H9 (cell line): Measurements from ENCODE around the gene PKN1. TPM values are rescaled to one million over a fixed set of nuclear protein-coding genes. Genes with fewer than 3 reads are reported as not detected.
A peak's percentile ranks its signal among the peaks of the same experiment; 100 is the strongest.

Source experiments
- DNase-seq: peaks from one replicate; pipeline ENCODE4 v3.0.0-alpha.2; 2017
- H2AFZ ChIP-seq: one replicate; pipeline ENCODE4 v1.6.1; 2013; ENCODE audit warnings: mild to moderate bottlenecking, low read length, control low read depth, moderate library complexity
- H2AK5ac ChIP-seq: 2 replicates; pipeline ENCODE4 v1.6.1; 2013; ENCODE audit warnings: low read length, control low read depth, mixed read lengths; ENCODE audit not compliant: insufficient read length
- H2BK120ac ChIP-seq: one replicate; pipeline ENCODE4 v1.6.1; 2013; ENCODE audit warnings: low read depth, mild to moderate bottlenecking, low read length, control low read depth, inconsistent platforms; ENCODE audit not compliant: poor library complexity, severe bottlenecking
- H2BK12ac ChIP-seq: 2 replicates; pipeline ENCODE4 v1.6.1; 2013; ENCODE audit warnings: low read length, control low read depth, mixed read lengths, low read depth; ENCODE audit not compliant: insufficient read length
- H2BK15ac ChIP-seq: 2 replicates; pipeline ENCODE4 v1.6.1; 2013; ENCODE audit warnings: low read depth, low read length, control low read depth
- H2BK20ac ChIP-seq: one replicate; pipeline ENCODE4 v1.6.1; 2013; ENCODE audit warnings: low read depth, mild to moderate bottlenecking, low read length, control low read depth, inconsistent platforms; ENCODE audit not compliant: poor library complexity, severe bottlenecking
- H2BK5ac ChIP-seq: 2 replicates; pipeline ENCODE4 v1.6.1; 2013; ENCODE audit warnings: low read length, control low read depth, mixed read lengths; ENCODE audit not compliant: insufficient read length
- H3K14ac ChIP-seq: 2 replicates; pipeline ENCODE4 v1.6.1; 2013; ENCODE audit warnings: low read length, control low read depth; ENCODE audit not compliant: insufficient read depth
- H3K18ac ChIP-seq: 2 replicates; pipeline ENCODE4 v1.6.1; 2013; ENCODE audit warnings: low read depth, mild to moderate bottlenecking, mixed read lengths, low read length, control low read depth; ENCODE audit not compliant: insufficient read length
- H3K23ac ChIP-seq: 2 replicates; pipeline ENCODE4 v1.6.1; 2013; ENCODE audit warnings: low read length, control low read depth, mixed read lengths, low read depth; ENCODE audit not compliant: insufficient read length
- H3K23me2 ChIP-seq: 2 replicates; pipeline ENCODE4 v1.6.1; 2013; ENCODE audit warnings: low read depth, mild to moderate bottlenecking, mixed read lengths, low read length, control low read depth; ENCODE audit not compliant: insufficient read length, poor library complexity, severe bottlenecking
- H3K27ac ChIP-seq: 2 replicates; pipeline ENCODE4 v1.5.1; 2013; ENCODE audit warnings: low read length, control low read depth, mixed read lengths, low read depth; ENCODE audit not compliant: insufficient read length
- H3K27me3 ChIP-seq: 2 replicates; pipeline ENCODE4 v1.6.1; 2013; ENCODE audit warnings: low read length, control low read depth, inconsistent platforms; ENCODE audit not compliant: insufficient read depth
- H3K4ac ChIP-seq: 2 replicates; pipeline ENCODE4 v1.6.1; 2013; ENCODE audit warnings: low read depth, mild to moderate bottlenecking, control low read depth, inconsistent platforms, low read length, moderate library complexity
- H3K4me1 ChIP-seq: 2 replicates; pipeline ENCODE4 v1.6.1; 2013; ENCODE audit warnings: low read length, control low read depth, inconsistent platforms; ENCODE audit not compliant: insufficient read depth
- H3K4me2 ChIP-seq: 2 replicates; pipeline ENCODE4 v1.6.1; 2013; ENCODE audit warnings: low read length, control low read depth, mixed read lengths; ENCODE audit not compliant: insufficient read length, insufficient read depth
- H3K56ac ChIP-seq: 2 replicates; pipeline ENCODE4 v1.6.1; 2013; ENCODE audit warnings: low read depth, mild to moderate bottlenecking, mixed read lengths, low read length, control low read depth; ENCODE audit not compliant: insufficient read length
- H3K79me1 ChIP-seq: 2 replicates; pipeline ENCODE4 v1.6.1; 2013; ENCODE audit warnings: low read depth, mild to moderate bottlenecking, moderate library complexity, low read length, control low read depth, inconsistent platforms; ENCODE audit not compliant: insufficient read depth, poor library complexity, severe bottlenecking
- H3K79me2 ChIP-seq: 2 replicates; pipeline ENCODE4 v1.6.1; 2013; ENCODE audit warnings: low read length, control low read depth, inconsistent platforms; ENCODE audit not compliant: insufficient read depth
- H3K9ac ChIP-seq: 2 replicates; pipeline ENCODE4 v1.6.1; 2013; ENCODE audit warnings: low read length, control low read depth, mixed read lengths; ENCODE audit not compliant: insufficient read length; ENCODE audit errors: extremely low read depth
- H3K9me3 ChIP-seq: one replicate; pipeline ENCODE4 v1.6.1; 2013; ENCODE audit warnings: low read depth, low read length, inconsistent platforms; ENCODE audit not compliant: control insufficient read depth
- H3T11ph ChIP-seq: one replicate; pipeline ENCODE4 v1.6.1; 2013; ENCODE audit warnings: mild to moderate bottlenecking, low read length, control low read depth, inconsistent platforms
- H4K20me1 ChIP-seq: one replicate; pipeline ENCODE4 v1.6.1; 2013; ENCODE audit not compliant: control insufficient read depth, insufficient read length, insufficient read depth
- H4K5ac ChIP-seq: 2 replicates; pipeline ENCODE4 v1.6.1; 2013; ENCODE audit warnings: low read depth, mild to moderate bottlenecking, mixed read lengths, low read length, control low read depth; ENCODE audit not compliant: insufficient read length
- H4K8ac ChIP-seq: replicated peaks from 2 replicates; pipeline ENCODE4 v1.6.1; 2013; ENCODE audit warnings: low read length, control low read depth, mixed read lengths, low read depth; ENCODE audit not compliant: insufficient read length
- H4K91ac ChIP-seq: 2 replicates; pipeline ENCODE4 v1.6.1; 2013; ENCODE audit warnings: low read depth, mild to moderate bottlenecking, moderate library complexity, mixed read lengths, low read length, control low read depth; ENCODE audit not compliant: insufficient read length
- H3K27ac Mint-ChIP-seq, 3 experiments: 2 replicates in 2 of 3; 3 replicates in 1 of 3; pipeline ENCODE4 v1.8.0; 2020 to 2021; ENCODE audit warnings: mixed read lengths in 3 of 3, mild to moderate bottlenecking in 1 of 3, moderate library complexity in 1 of 3
- H3K27me3 Mint-ChIP-seq: 2 replicates; pipeline ENCODE4 v1.8.0; 2021; ENCODE audit warnings: low read depth, mild to moderate bottlenecking, moderate library complexity, mixed read lengths
- H3K36me3 Mint-ChIP-seq, 3 experiments: 2 replicates in 2 of 3; 3 replicates in 1 of 3; pipeline ENCODE4 v1.8.0; 2020 to 2021; ENCODE audit warnings: low read depth in 3 of 3, mixed read lengths in 3 of 3; ENCODE audit not compliant: insufficient read depth in 1 of 3
- H3K4me1 Mint-ChIP-seq, 2 experiments: 2 replicates each; pipeline ENCODE4 v1.8.0; 2020; ENCODE audit warnings: mixed read lengths in 2 of 2
- H3K4me3 Mint-ChIP-seq, 2 experiments: 2 replicates in 1 of 2; 3 replicates in 1 of 2; pipeline ENCODE4 v1.8.0; 2020 to 2021; ENCODE audit warnings: mild to moderate bottlenecking in 2 of 2, mixed read lengths in 2 of 2, moderate library complexity in 1 of 2
- H3K9me3 Mint-ChIP-seq, 2 experiments: 2 replicates in 1 of 2; 3 replicates in 1 of 2; pipeline ENCODE4 v1.8.0; 2020; ENCODE audit warnings: mild to moderate bottlenecking in 2 of 2, mixed read lengths in 2 of 2, moderate library complexity in 1 of 2
- CTCF ChIP-seq: fragments of 200-600 bp; sonication (generic); conservative IDR thresholded peaks from 3 replicates; pipeline ENCODE4 v1.8.0; 2021; ENCODE audit warnings: antibody characterized with exemption, mild to moderate bottlenecking
- WGBS: extraction: QIAGEN DNeasy Blood & Tissue Kit; methylation state at CpG from one replicate; pipeline ENCODE4 v1.1.7; 2013; ENCODE audit warnings: missing lambda C conversion rate, low lambda C conversion rate, mixed read lengths; ENCODE audit not compliant: insufficient read length; ENCODE audit errors: extremely low coverage; 5-methylcytosine and 5-hydroxymethylcytosine counted together
- total RNA-seq: library from RNA; stranded (reverse); gene quantifications from 2 replicates; pipeline ENCODE4 v1.2.1, GENCODE V29; 2021

PKN1 gene
- total RNA-seq, 1 experiment from 2014 or later, result 159 TPM

GRCh38 chr19:14425696-14426138, 7.4 kb upstream of the PKN1 start:
- Histone ChIP-seq H4K20me1 (no peaks in the 10 kb centered on the region), H2BK15ac (no peak overlapping the region), H4K5ac (no peak overlapping the region), H3K18ac (no peak overlapping the region), H4K91ac (no peak overlapping the region), H3K9me3 (no peaks in the 10 kb centered on the region), H2BK120ac (no peak overlapping the region), H2AK5ac (no peak overlapping the region), H2BK5ac (no peak overlapping the region), H3K23me2 (no peaks in the 10 kb centered on the region), H3K4me1 (no peaks in the 10 kb centered on the region; the same call in 1 of the 2 replicates), H3K23ac (no peak overlapping the region), H3T11ph (no peak overlapping the region), H3K27ac (no peak overlapping the region), H3K9ac (no peak overlapping the region), H3K14ac (no peak overlapping the region), H3K79me2 (no peaks in the 10 kb centered on the region), H3K79me1 (no peaks in the 10 kb centered on the region), H2AFZ (no peak overlapping the region), H4K8ac (no peak overlapping the region), H3K27me3 (no peaks in the 10 kb centered on the region), H3K56ac (no peak overlapping the region), H2BK20ac (no peak overlapping the region), H3K4ac (no peak overlapping the region), H3K4me2 (no peak overlapping the region), H2BK12ac (no peak overlapping the region)
- DNase-seq, result no peak
- Mint-ChIP-seq H3K4me3 (no peak overlapping the region), H3K27me3 (peaks cover 9% of the 10 kb centered on the region), H3K36me3 (no peaks in the 10 kb centered on the region), H3K9me3 (no peaks in the 10 kb centered on the region; a peak in 1 of 5 replicates), H3K4me1 (peaks cover 11 to 17% of the 10 kb centered on the region in 2 experiments), H3K27ac (peak overlapping the region in 1 of 3 experiments; percentile 12; a peak in 2 of 7 replicates)
- no peak for TF ChIP-seq CTCF
- no CpG with 5 or more reads among the region's 7 CpGs for WGBS
